Activated CD4-positive, alpha-beta memory T cell treated with anti-CD3 and anti-CD28 coated beads, Interleukin-2, amount 10 ng/mL, durations not matched to agents 7 days and 5 days (primary cell): ENCODE data around the gene FOXP1. TPM values are rescaled to one million over a fixed set of nuclear protein-coding genes. Genes with fewer than 3 reads are reported as not detected.

Experiments used
- CTCF ChIA-PET: fragments of 350-600 bp; sonication (Branson Sonifier 250); formaldehyde crosslinking; loops from one replicate; lab custom pipeline; 2021; ENCODE audit warnings: antibody characterized with exemption, inconsistent platforms; lab: Charles Lee
- POLR2A ChIA-PET: fragments of 350-600 bp; sonication (Branson Sonifier 250); formaldehyde crosslinking; loops from one replicate; lab custom pipeline; 2021; ENCODE audit warnings: antibody characterized with exemption; lab: Charles Lee
- DNase-seq: peaks from one replicate; pipeline ENCODE4 v3.0.0-alpha.2; 2020
- H3K27ac Mint-ChIP-seq: one replicate; pipeline ENCODE4 v1.8.0; 2021; ENCODE audit warnings: mild to moderate bottlenecking, mixed read lengths
- H3K27me3 Mint-ChIP-seq: one replicate; pipeline ENCODE4 v1.8.0; 2021; ENCODE audit warnings: mixed read lengths
- H3K36me3 Mint-ChIP-seq: one replicate; pipeline ENCODE4 v1.8.0; 2021; ENCODE audit warnings: low read depth, mixed read lengths
- H3K4me1 Mint-ChIP-seq: one replicate; pipeline ENCODE4 v1.8.0; 2021; ENCODE audit warnings: mixed read lengths
- H3K4me3 Mint-ChIP-seq: one replicate; pipeline ENCODE4 v1.8.0; 2021; ENCODE audit warnings: mild to moderate bottlenecking, mixed read lengths
- H3K9me3 Mint-ChIP-seq: one replicate; pipeline ENCODE4 v1.8.0; 2021; ENCODE audit warnings: mixed read lengths
- total RNA-seq, 2 experiments: library from RNA; stranded (reverse); gene quantifications; one replicate each; pipeline ENCODE4 v1.2.3, GENCODE V29; 2021

Gene FOXP1
- total RNA-seq, 2 experiments from 2014 or later: 71.3 to 76.9 TPM

GRCh38 chr3:71305231-71306206 lies 278.0 kb downstream of the FOXP1 start:
- ChIA-PET CTCF (interaction anchor here (0.5 kb wide), 1 partner anchor 50 kb away, joined by 3 read pairs; no protein-coding TSS in a partner anchor), POLR2A (interaction anchor here (1.1 kb wide), 1 partner anchor 242 kb away, joined by 3 read pairs; no protein-coding TSS in a partner anchor)
- Mint-ChIP-seq H3K27me3 (peaks cover 6% of the 10 kb centered on the region), H3K9me3 (no peaks in the 10 kb centered on the region), H3K36me3 (no peaks in the 10 kb centered on the region), H3K27ac (no peak overlapping the region), H3K4me1 (peaks cover 61% of the 10 kb centered on the region), H3K4me3 (peak overlapping the region; percentile 55)
- DNase-seq: no peak

GRCh38 chr3:71304684-71305083 lies 278.8 kb downstream of the FOXP1 start:
- Mint-ChIP-seq H3K9me3 (no peaks in the 10 kb centered on the region), H3K27me3 (peaks cover 7% of the 10 kb centered on the region), H3K4me3 (peak overlapping the region; percentile 55), H3K4me1 (peaks cover 61% of the 10 kb centered on the region), H3K36me3 (no peaks in the 10 kb centered on the region), H3K27ac (peak overlapping the region; percentile 34)
- no peak for DNase-seq
- ChIA-PET CTCF (no interaction called here), POLR2A (interaction anchor here (1.1 to 1.2 kb wide), 2 partner anchors 56 to 242 kb away, joined by 3 to 4 read pairs; no protein-coding TSS in a partner anchor)

GRCh38 chr3:71304247-71304646 lies 279.3 kb downstream of the FOXP1 start:
- no peak for DNase-seq
- ChIA-PET CTCF (interaction anchor here (0.6 kb wide), 1 partner anchor 358 kb away, joined by 3 read pairs; no protein-coding TSS in a partner anchor), POLR2A (interaction anchor here (1.1 to 1.2 kb wide), 2 partner anchors 56 to 139 kb away, joined by 3 to 4 read pairs; no protein-coding TSS in a partner anchor)
- peak overlapping the region; percentile 22 for H3K4me3 Mint-ChIP-seq
- H3K36me3 Mint-ChIP-seq: no peaks in the 10 kb centered on the region
- no peak overlapping the region for H3K27ac Mint-ChIP-seq
- peaks cover 9% of the 10 kb centered on the region for H3K27me3 Mint-ChIP-seq
- peaks cover 56% of the 10 kb centered on the region for H3K4me1 Mint-ChIP-seq
- no peaks in the 10 kb centered on the region for H3K9me3 Mint-ChIP-seq

GRCh38 chr3:71303627-71304200 lies 279.8 kb downstream of the FOXP1 start:
- Mint-ChIP-seq H3K9me3 (no peaks in the 10 kb centered on the region), H3K36me3 (peaks cover under 1% of the 10 kb centered on the region), H3K4me3 (peak overlapping the region; percentile 22), H3K27ac (peak overlapping the region; percentile 8), H3K27me3 (peaks cover 9% of the 10 kb centered on the region), H3K4me1 (peaks cover 51% of the 10 kb centered on the region)
- no peak for DNase-seq
- CTCF ChIA-PET: interaction anchor here (0.6 kb wide), 1 partner anchor 357 kb away, joined by 3 read pairs; no protein-coding TSS in a partner anchor
- POLR2A ChIA-PET: interaction anchor here (1.1 to 1.2 kb wide), 2 partner anchors 57 to 139 kb away, joined by 3 to 4 read pairs; no protein-coding TSS in a partner anchor

- no peaks in the 10 kb centered on the region for H3K9me3 Mint-ChIP-seq
- ChIA-PET CTCF (interaction anchor here (0.7 to 0.9 kb wide), 2 partner anchors 83 to 239 kb away, joined by 3 to 4 read pairs; no protein-coding TSS in a partner anchor), POLR2A (interaction anchor here (1.4 kb wide), 1 partner anchor 10 kb away, joined by 3 read pairs; no protein-coding TSS in a partner anchor)
- no peak overlapping the region for H3K27ac Mint-ChIP-seq
- H3K4me1 Mint-ChIP-seq: peaks cover 46% of the 10 kb centered on the region
- no peak overlapping the region for H3K4me3 Mint-ChIP-seq
- H3K36me3 Mint-ChIP-seq: peaks cover 3% of the 10 kb centered on the region
- H3K27me3 Mint-ChIP-seq: peaks cover 9% of the 10 kb centered on the region
- no peak for DNase-seq
Observed at GRCh38 chr3:71302604-71303003, 280.9 kb downstream of the FOXP1 start.

- Mint-ChIP-seq H3K27me3 (peaks cover 9% of the 10 kb centered on the region), H3K4me3 (no peak overlapping the region), H3K4me1 (peaks cover 46% of the 10 kb centered on the region), H3K36me3 (peaks cover 3% of the 10 kb centered on the region), H3K27ac (no peak overlapping the region), H3K9me3 (no peaks in the 10 kb centered on the region)
- DNase-seq: no peak
- CTCF ChIA-PET: no interaction called here
- POLR2A ChIA-PET: interaction anchor here (1.3 to 2.4 kb wide), 3 partner anchors 8 to 170 kb away, joined by 3 to 8 read pairs (median 3); no protein-coding TSS in a partner anchor
Observed at GRCh38 chr3:71300951-71301393, 282.6 kb downstream of the FOXP1 start.

- no peak for DNase-seq
- Mint-ChIP-seq H3K4me3 (no peak overlapping the region), H3K27ac (no peak overlapping the region), H3K4me1 (peaks cover 32% of the 10 kb centered on the region), H3K36me3 (peaks cover 3% of the 10 kb centered on the region), H3K9me3 (no peaks in the 10 kb centered on the region), H3K27me3 (peaks cover 3% of the 10 kb centered on the region)
- ChIA-PET CTCF (no interaction called here), POLR2A (no interaction called here)
Observed at GRCh38 chr3:71299160-71299559, 284.4 kb downstream of the FOXP1 start.

GRCh38 chr3:71294919-71295318 lies 288.6 kb downstream of the FOXP1 start:
- POLR2A ChIA-PET: no interaction called here
- no peak for DNase-seq
- Mint-ChIP-seq H3K36me3 (peaks cover 3% of the 10 kb centered on the region), H3K9me3 (no peaks in the 10 kb centered on the region), H3K4me3 (no peak overlapping the region), H3K4me1 (no peaks in the 10 kb centered on the region), H3K27ac (no peak overlapping the region), H3K27me3 (peaks cover 3% of the 10 kb centered on the region)
- CTCF ChIA-PET: interaction anchor here (1.1 kb wide), 1 partner anchor 101 kb away, joined by 4 read pairs; no protein-coding TSS in a partner anchor

GRCh38 chr3:71290301-71290700 lies 293.2 kb downstream of the FOXP1 start:
- no peak for DNase-seq
- H3K27ac Mint-ChIP-seq: no peak overlapping the region
- CTCF ChIA-PET: no interaction called here
- POLR2A ChIA-PET: interaction anchor here (0.6 kb wide), 1 partner anchor 199 kb away, joined by 3 read pairs; no protein-coding TSS in a partner anchor
- no peaks in the 10 kb centered on the region for H3K4me1 Mint-ChIP-seq
- H3K4me3 Mint-ChIP-seq: no peak overlapping the region
- no peaks in the 10 kb centered on the region for H3K9me3 Mint-ChIP-seq
- no peaks in the 10 kb centered on the region for H3K27me3 Mint-ChIP-seq
- peaks cover 3% of the 10 kb centered on the region for H3K36me3 Mint-ChIP-seq

- Mint-ChIP-seq H3K4me3 (no peak overlapping the region), H3K4me1 (no peaks in the 10 kb centered on the region), H3K27me3 (no peaks in the 10 kb centered on the region), H3K36me3 (peaks cover 3% of the 10 kb centered on the region), H3K9me3 (no peaks in the 10 kb centered on the region), H3K27ac (no peak overlapping the region)
- ChIA-PET POLR2A (no interaction called here), CTCF (no interaction called here)
- DNase-seq: no peak
Observed at GRCh38 chr3:71288269-71288930, 295.1 kb downstream of the FOXP1 start.

GRCh38 chr3:71285086-71285485 lies 298.4 kb downstream of the FOXP1 start:
- DNase-seq: no peak
- ChIA-PET POLR2A (no interaction called here), CTCF (no interaction called here)
- Mint-ChIP-seq H3K9me3 (no peaks in the 10 kb centered on the region), H3K4me3 (no peak overlapping the region), H3K4me1 (no peaks in the 10 kb centered on the region), H3K27ac (no peak overlapping the region), H3K27me3 (no peaks in the 10 kb centered on the region), H3K36me3 (peaks cover 3% of the 10 kb centered on the region)

GRCh38 chr3:71282976-71283375 lies 300.6 kb downstream of the FOXP1 start:
- POLR2A ChIA-PET: no interaction called here
- no peak overlapping the region for H3K4me3 Mint-ChIP-seq
- DNase-seq: no peak
- H3K9me3 Mint-ChIP-seq: no peaks in the 10 kb centered on the region
- no peak overlapping the region for H3K27ac Mint-ChIP-seq
- H3K4me1 Mint-ChIP-seq: no peaks in the 10 kb centered on the region
- H3K27me3 Mint-ChIP-seq: no peaks in the 10 kb centered on the region
- CTCF ChIA-PET: no interaction called here
- no peaks in the 10 kb centered on the region for H3K36me3 Mint-ChIP-seq
